ENCODE results near the gene ESYT2. TPM values are rescaled to one million over a fixed set of nuclear protein-coding genes. Genes with fewer than 3 reads are reported as not detected.
A peak's percentile ranks its signal among the peaks of the same experiment; 100 is the strongest.

The ESYT2 gene
- total and polyA plus RNA-seq, 9 of the 15 experiments (the other 6 are each of a cell fraction or from before 2014, with no cell fraction given) = 5.8 to 86.9 (median 64.7) TPM

- Histone ChIP-seq H3K9me1 (ENCODE audit: control insufficient read depth, insufficient read depth, low read length) (no peaks in the 10 kb centered on the region), H3K4me2 (ENCODE audit: insufficient read depth, low read length) (no peak overlapping the region), H3K36me3 (ENCODE audit: control insufficient read depth, insufficient read depth, low read length) (no peaks in the 10 kb centered on the region), H3K4me3 (no peak overlapping the region), H2AFZ (ENCODE audit: low read depth, low read length) (peak overlapping the region; percentile 30; the same call in 1 of the 2 replicates), H3K9me3 (replicated peaks; ENCODE audit: control insufficient read depth, insufficient read depth, low read depth, low read length) (no peaks in the 10 kb centered on the region), H3K79me2 (ENCODE audit: control insufficient read depth, insufficient read depth, low read length) (peaks cover 15% of the 10 kb centered on the region), H3K27ac (ENCODE audit: extremely low read depth, low read depth, low read length) (no peak overlapping the region), H3K27me3 (ENCODE audit: control insufficient read depth in 2 of 2, insufficient read depth in 2 of 2, low read length in 2 of 2) (no peaks in the 10 kb centered on the region), H3K4me1 (replicated peaks in 1 of 2; ENCODE audit: control insufficient read depth in 2 of 2, insufficient read depth in 2 of 2, low read length in 2 of 2) (peaks cover 38 to 45% of the 10 kb centered on the region in 2 experiments), H4K20me1 (replicated peaks; ENCODE audit: control insufficient read depth, insufficient read depth, low read length) (peaks cover 1% of the 10 kb centered on the region; the same call in 1 of the 2 replicates), H3K9ac (ENCODE audit: insufficient read depth in 1 of 2, low read depth in 2 of 2, low read length in 2 of 2) (peak overlapping the region in 1 of 2 experiments; percentile 46; a peak in 1 of 4 replicates)
- FAIRE-seq = no peak
- 62% methylated on average over 3 of the region's 3 CpGs for WGBS (ENCODE audit: insufficient coverage, low coverage, missing lambda C conversion rate)
- no peak for DNase-seq (ENCODE audit: extremely low read depth in 1 of 4, low spot score in 3 of 4)
- POLR2A ChIA-PET = interaction anchor here (1.0 to 1.2 kb wide), 4 partner anchors 10 to 30 kb away, joined by 3 to 5 read pairs (median 4); no protein-coding TSS in a partner anchor
- no peak for ATAC-seq
- intact Hi-C loops (cut with micrococcal nuclease) (loop anchor here (5.0 kb wide), 1 partner anchor 144 kb away; no protein-coding TSS in a partner anchor), in situ Hi-C loops (cut with MboI) (no loop called here)
- no TSS peak for BruUV-seq (replicated peaks)
- TF ChIP-seq CAMTA2 (CRISPR knock-in tag; conservative IDR thresholded peaks at IDR 0.05) (no peak), HMGXB4 (CRISPR knock-in tag; IDR thresholded peaks at IDR 0.05) (no peak), ESRRA (IDR thresholded peaks at IDR 0.05; ENCODE audit: borderline replicate concordance, low read depth) (no peak), TAF7 (tag; IDR thresholded peaks at IDR 0.05) (no peak), MAFF (IDR thresholded peaks at IDR 0.05; ENCODE audit: low read length) (no peak), TBP (optimal IDR thresholded peaks at IDR 0.05; ENCODE audit: low read depth, low read length) (no peak), SREBF2 (CRISPR knock-in tag; IDR thresholded peaks at IDR 0.05) (0 out of 2 replicates have a peak, but pooled peaks have one; percentile 50)
- TF ChIP-seq, protein P1, sequence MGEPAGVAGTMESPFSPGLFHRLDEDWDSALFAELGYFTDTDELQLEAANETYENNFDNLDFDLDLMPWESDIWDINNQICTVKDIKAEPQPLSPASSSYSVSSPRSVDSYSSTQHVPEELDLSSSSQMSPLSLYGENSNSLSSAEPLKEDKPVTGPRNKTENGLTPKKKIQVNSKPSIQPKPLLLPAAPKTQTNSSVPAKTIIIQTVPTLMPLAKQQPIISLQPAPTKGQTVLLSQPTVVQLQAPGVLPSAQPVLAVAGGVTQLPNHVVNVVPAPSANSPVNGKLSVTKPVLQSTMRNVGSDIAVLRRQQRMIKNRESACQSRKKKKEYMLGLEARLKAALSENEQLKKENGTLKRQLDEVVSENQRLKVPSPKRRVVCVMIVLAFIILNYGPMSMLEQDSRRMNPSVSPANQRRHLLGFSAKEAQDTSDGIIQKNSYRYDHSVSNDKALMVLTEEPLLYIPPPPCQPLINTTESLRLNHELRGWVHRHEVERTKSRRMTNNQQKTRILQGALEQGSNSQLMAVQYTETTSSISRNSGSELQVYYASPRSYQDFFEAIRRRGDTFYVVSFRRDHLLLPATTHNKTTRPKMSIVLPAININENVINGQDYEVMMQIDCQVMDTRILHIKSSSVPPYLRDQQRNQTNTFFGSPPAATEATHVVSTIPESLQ (CRISPR knock-in tag; IDR thresholded peaks at IDR 0.05) = 0 out of 2 replicates have a peak, but pooled peaks have one; percentile 54
- CTCF ChIA-PET (ENCODE audit: low intra/inter-chr PET ratio) = no interaction called here
Measured at GRCh38 chr7:158832994-158833393, 3.7 kb upstream of the ESYT2 start.

All from K562 (cell line).